ENCODE data around the gene OR6V1.
"Not testable (repeated sequence)": the region's sequence is repeated elsewhere in the genome, so short reads cannot be mapped to it uniquely, and the experiment has no call there.

Gene OR6V1

GRCh38 chr7:143043391-143043790 is 8.8 kb upstream of the OR6V1 start:
- DNase-seq: no peak

DNA sequence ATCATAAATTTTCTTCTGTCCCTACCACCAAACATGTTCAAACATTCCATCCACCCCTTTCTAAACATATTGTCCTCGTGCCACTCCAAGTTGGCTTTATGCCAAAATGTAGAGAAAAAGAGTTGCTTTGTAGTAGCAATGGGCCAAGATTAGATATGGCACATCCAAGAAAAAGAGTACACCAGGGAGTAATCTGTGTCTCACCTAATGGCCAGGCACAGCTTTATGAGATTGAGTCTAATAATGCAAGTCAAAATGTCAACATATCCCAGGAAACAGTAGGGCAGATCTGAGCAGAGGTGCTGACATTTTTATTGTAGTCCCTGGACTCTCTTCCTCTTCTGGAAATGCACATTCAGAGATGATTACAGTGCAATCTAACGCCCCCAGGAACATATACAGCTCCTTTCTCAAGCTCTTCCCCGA is 5.7 kb upstream of the OR6V1 start:
- no peak for DNase-seq

DNA sequence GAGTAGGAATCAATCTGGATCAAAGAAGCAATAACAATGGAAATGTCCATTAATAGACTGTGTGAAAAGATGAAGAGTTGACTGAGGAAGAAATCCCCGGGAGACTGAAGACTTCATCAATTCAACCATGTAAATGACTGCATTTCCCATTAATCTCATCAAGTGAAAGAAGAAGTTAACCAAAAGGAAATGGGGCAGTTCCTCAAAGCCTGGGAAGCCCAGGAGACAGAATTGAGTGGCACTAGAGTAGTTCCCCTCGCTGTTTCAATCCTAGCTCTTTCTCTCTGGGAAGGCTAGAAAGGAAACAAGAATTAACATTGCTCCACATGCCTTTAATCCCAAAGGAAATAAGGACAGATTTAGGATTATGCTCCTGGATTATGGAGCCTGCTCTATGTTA is 4.8 kb upstream of the OR6V1 start:
- no peak for DNase-seq

DNA sequence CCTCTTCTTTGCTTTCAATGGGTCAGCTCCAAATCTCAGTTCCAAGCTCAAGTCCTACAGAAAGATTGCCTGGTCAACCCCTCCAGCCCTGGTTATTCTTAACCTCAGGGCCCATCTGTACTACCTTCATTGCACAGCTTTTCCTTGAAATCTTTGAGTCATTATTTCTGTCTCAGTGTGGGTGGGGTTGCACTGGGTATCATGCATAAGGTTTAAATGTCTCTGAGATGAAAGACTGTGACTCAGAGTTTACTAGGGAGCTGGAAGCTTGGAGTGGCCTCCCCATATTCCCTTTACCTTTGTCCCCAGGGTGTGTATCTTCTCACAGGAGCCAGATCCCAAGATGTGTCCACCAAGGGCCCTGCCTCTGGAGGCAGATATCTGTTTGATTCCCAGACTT is 3.3 kb upstream of the OR6V1 start:
- no peak for DNase-seq

DNA sequence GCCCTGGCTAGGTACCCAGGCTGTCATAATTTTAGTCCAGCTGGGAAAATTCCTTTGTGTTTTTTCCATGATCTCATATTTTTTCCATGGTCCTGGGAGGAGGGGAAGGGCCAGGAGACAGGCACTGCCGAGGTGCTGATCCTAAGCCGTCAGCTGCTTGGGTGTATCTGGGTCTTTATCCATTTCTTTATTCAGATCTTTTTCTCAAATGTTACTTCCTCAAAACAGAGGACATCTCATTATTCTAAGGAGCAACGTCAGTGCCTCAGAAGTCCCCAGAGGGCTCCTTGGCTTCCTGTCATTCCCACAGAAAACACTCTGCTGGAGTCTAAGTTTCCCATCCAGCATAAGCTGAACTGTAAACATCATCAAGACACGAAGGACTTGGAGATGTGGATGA is 2.8 kb upstream of the OR6V1 start:
- no peak for DNase-seq

DNA sequence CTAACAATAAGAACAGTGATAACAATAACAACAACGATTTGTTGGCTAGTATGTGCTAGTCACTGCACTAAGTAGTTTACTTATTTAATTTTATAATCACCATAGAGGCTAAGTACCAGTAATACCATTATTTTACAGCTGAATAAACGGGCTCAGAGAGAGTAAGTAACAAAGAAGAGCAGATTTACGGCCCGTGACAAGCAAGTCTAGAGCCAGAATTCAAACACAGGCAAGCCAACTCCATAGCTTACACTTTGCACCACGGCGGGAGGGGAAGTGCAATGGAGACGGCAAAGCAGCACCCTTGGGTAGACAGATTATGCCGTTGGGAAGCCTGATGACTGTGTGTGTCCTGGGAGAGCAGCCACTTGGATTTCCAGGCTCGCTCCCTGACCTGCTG is 1.2 kb upstream of the OR6V1 start:
- no peak for DNase-seq

DNA sequence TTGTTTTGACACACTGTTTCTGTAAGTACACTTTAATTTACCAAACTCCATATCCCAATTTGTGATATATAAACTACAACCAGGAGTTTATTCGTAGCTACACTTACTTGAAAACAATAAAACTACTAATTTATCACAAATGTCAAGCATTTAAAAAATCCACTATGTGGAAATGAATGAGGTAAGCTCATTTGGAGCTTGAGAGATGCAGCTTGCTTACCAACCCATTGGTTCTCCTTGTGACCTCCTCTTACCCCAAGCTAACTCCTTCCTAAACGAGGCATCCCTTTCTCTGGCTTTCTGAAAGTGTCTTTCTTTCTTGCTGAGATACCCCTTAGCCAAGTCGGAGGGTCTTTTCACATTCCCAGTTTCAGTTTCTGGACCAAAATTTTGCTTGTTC is 2.5 kb downstream of the OR6V1 start:
- DNase-seq: no peak

DNA sequence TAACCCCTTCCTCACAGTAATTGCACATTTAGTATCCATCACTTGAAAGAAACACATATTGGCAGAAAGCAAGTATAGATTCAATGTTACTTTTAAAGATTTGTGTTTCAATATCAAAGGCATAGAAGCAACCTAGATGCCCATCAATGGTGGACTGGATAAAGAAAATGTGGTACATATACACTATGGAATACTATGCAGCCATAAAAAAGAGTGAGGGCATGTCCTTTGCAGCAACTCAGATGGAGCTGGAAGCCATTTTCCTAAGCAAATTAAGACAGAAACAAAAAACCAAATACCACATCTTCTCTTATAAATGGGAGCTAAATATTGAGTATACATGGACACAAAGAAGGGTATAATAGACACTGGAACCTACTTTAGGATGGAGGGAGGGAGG is 3.6 kb downstream of the OR6V1 start:
- DNase-seq: no peak

DNA sequence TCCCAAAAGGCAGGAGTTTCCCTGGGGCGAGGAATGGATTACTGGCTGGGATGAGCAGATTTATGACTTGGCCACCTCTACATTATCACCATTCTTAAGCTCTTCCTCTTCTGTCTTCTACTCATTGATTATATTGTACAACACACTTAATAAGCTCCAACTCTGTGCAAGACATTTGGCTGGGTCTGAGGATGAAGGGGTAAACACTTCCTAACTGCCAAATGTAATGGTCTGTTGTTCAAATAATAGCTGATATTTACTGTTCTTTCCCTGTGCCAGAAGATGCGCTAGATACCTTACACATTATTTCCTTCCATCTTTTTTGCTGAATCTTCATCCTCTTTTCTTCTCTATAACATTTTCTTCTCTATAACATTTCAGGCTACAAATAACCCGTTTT is 11.6 kb downstream of the OR6V1 start:
- DNase-seq: no peak

- no peak for DNase-seq
Observed at GRCh38 chr7:143068446-143068845, 16.3 kb downstream of the OR6V1 start.

DNA sequence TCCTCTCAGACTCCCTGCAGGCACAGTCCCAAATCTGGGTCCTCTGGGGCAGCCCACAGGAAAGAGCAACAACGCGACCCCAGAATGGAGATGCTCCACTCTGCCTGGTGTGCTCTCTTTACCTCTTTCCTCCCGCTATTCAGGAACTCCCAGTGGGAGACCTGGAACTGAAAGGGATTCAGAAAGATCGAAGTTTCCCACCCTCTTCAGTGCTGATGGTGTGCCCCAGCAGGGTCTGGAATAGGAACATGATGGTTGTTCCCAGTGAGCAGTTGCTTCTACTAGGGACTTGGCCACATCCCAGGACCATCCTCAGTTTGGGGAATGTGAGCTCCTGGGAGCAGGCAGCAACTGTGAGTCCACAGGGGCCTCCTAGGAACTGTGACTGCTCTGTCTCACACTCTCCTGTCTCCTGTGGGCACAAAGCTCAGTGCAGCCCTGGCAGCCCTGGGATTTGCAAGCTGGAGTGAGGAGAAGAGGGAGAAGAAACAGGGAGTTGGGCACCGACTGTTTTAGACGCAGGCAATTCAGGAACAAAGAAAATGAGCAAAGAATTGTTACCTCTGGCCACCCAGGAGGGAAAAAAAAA is 17.9 kb downstream of the OR6V1 start:
- no peak for DNase-seq

- DNase-seq: no peak
Observed at GRCh38 chr7:143073556-143073955, 21.4 kb downstream of the OR6V1 start.

- no peak for DNase-seq
Observed at GRCh38 chr7:143074141-143074540, 22.0 kb downstream of the OR6V1 start.

GRCh38 chr7:143085109-143085508 is 33.0 kb downstream of the OR6V1 start:
- DNase-seq: no peak

GRCh38 chr7:143085610-143086009 is 33.5 kb downstream of the OR6V1 start:
- DNase-seq: not testable (repeated sequence)

- DNase-seq: not testable (repeated sequence)
Observed at GRCh38 chr7:143088549-143089231, 36.5 kb downstream of the OR6V1 start.

GRCh38 chr7:143096146-143096545 is 44.0 kb downstream of the OR6V1 start:
- DNase-seq: no peak

DNA sequence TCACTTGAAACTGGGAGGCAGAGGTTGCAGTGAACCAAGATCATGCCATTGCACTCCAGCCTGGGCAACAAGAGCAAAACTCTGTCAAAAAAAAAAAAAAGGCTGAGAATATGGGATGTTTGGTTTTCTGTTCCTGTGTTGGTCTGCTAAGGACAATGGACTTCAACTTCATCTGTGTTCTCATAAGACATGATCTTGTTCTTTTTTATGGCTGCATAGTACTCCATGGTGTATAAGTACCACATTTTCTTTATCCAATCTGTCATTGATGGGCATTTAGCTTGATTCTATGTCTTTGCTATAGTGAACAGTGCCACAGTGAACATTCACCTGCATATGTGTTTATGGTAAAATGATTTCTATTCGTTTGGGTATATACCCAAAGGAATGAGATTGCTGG is 47.4 kb downstream of the OR6V1 start:
- not testable (repeated sequence) for DNase-seq
